GM21423 (cell line): Measurements from ENCODE around the gene HS2ST1.

Source experiments
- ATAC-seq: cut with Tn5 transposase; IDR thresholded peaks from one replicate; pipeline ENCODE4 v1.9.1; 2021; ENCODE audit warnings: mild to moderate bottlenecking, moderate library complexity; ENCODE audit not compliant: unreplicated experiment

The HS2ST1 gene

GRCh38 chr1:87132284-87132870 is 217.9 kb downstream of the HS2ST1 start:
- ATAC-seq: peak; percentile 21

- ATAC-seq: no peak
Measured at GRCh38 chr1:87134061-87134460, 219.6 kb downstream of the HS2ST1 start.

DNA sequence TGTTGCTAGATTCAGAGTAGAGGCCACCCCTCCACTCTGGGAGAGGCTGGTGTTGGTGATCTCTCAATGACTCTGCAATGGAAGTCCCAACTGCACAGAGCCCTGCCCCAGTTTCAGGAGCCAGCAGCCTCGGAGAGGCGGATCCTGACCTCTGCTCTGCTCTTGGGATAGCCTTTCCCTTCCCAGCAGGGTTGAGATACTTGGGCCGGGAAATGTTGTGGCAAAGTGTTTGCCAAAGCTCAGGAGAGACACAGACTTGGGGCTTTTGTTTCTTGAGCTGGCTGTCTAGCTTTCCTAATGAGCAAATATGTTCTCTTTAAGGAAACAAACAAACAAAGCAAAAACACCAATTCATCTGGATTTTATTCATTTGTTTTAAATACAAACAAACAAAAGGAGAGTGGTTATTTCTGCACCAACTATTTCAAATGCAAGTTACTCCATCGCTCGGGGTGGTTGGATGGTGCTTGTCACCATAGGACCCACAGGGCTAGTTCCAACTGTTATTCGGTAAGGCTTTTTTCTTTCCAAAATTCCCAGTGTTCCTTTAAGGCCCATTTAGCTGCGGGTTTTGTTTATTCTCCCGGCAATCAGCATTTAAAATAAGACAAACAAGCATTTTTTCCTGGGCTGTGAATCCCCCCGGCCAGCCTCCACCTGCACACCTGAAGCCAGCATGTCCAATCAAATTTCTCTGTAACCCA is 220.3 kb downstream of the HS2ST1 start:
- no peak for ATAC-seq

- ATAC-seq: no peak
Measured at GRCh38 chr1:87135329-87135712, 220.9 kb downstream of the HS2ST1 start.

DNA sequence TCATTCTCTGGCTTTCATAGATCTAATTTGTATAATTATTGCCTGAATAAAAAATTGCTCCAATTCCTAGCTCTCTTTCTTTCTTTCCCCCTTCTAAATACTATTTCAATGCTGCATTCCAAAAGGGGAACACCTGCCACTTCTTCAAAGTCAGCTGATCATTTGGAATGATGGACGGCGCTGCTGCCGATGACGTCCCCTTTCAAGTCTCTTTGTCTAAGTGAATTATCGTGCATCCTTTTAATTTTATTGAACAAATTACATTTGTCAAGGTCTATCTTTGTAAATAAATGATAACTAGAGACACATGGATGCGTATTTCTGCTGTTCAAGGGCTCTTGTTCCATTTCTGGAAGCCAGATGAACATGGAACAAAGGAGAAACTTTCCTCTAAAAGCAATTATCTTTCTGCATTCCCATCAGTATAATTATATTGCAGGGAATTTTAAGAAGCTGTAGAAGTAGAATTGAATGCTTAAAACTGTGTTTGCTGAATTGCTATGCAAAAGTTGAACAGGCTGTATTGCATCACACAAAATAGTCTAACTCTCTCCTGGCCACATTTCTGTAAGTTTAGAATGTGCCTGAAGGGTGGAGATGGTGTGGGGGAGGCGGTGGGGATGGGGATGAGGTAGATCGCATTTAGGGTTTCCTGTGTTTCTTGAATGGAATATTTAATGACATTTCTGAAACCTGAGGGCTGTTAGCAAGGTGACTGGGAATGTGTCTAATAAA is 222.3 kb downstream of the HS2ST1 start:
- ATAC-seq: no peak

- ATAC-seq: no peak
Measured at GRCh38 chr1:87137342-87137739, 222.9 kb downstream of the HS2ST1 start.

DNA sequence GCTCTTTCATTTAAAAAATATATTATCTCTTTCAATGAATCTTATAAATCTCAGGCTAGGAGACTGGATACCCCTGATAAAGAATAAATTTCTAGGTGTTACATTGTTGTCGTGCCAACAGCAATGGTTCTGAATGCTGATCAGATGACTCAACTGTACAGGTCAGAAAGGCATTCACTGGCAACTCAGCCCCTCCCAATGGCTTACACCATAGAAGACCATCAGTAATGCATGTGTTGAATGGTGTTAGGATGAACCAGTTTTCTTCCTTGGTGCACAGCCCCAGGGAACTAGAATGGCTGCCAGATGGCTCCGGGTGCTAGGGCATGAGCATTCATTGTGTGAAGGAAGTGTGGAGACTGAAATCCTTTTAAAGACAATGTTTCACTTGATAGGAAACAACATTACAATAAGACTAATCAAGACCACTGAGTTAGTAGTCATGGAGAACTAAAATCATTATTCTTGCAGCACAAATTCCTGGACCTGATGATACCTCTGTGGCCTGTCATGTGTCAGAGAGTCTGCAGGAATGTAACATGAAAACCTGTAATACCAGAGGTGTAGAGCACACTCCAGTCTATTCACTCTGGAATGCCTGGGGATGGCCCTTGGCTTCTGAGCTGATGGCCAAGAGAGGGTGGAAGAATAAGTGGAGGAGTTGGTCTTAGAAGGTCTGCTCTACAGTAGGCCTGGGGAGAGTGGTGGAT is 226.6 kb downstream of the HS2ST1 start:
- ATAC-seq: no peak

DNA sequence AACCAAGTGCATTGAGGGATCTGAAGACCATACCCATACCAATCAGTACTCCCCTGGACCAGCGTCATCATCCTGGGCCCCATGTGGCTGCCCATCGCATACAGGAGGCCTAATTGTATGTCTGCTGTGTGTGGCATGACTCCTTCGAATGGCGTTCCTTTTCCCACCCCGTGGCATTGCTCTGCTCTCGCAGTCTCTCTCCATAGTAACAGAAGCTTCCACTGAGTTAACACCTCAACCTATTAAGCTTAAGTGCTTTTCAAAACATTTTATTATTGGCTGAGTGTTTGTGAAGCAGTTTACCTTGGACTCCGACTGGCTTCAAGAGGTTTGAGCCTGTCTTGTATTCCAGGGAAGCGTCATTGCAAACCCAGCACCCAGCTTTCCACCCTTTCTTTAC is 227.1 kb downstream of the HS2ST1 start:
- no peak for ATAC-seq

- ATAC-seq: no peak
Measured at GRCh38 chr1:87143413-87144135, 229.1 kb downstream of the HS2ST1 start.

GRCh38 chr1:87144316-87144895 is 230.0 kb downstream of the HS2ST1 start:
- no peak for ATAC-seq

- no peak for ATAC-seq
Measured at GRCh38 chr1:87144981-87145380, 230.5 kb downstream of the HS2ST1 start.

DNA sequence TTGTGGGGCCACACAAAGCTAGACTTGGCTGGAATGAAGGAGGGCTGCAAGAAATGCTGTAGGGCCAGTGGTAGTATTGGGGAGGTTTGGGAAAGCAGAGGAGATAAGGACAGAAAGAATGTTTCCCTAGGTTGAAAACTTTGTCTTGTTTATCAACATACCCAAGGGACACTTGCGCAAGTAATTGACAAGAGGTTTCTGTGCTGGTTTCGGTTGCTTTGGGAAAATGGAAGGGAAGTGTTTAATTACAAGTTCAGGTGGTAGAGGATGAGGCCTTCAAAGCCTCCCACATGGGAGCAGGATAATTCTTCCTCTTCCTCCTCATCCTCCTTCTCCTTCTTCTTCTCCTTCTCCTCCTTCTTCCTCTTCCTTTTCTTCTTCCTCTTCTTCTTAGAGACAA is 232.1 kb downstream of the HS2ST1 start:
- ATAC-seq: no peak

DNA sequence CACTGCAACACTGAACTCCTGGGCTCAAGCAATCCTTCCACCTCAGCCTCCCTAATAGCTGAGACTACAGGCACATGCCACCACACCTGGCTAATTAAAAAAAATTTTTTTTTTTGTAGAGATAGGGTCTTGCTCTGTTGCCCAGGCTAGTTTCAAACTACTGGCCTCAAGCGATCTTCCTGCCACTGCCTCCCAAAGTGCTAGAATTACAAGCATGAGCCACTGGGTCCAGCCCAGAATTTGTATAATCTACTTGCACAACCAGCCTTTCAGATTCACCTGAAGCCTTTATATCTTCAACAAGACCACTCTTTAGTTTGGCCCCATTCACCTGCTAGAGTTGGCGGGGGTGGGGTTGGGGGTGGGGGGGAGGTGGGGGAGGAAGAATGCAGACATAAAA is 232.6 kb downstream of the HS2ST1 start:
- ATAC-seq: no peak

DNA sequence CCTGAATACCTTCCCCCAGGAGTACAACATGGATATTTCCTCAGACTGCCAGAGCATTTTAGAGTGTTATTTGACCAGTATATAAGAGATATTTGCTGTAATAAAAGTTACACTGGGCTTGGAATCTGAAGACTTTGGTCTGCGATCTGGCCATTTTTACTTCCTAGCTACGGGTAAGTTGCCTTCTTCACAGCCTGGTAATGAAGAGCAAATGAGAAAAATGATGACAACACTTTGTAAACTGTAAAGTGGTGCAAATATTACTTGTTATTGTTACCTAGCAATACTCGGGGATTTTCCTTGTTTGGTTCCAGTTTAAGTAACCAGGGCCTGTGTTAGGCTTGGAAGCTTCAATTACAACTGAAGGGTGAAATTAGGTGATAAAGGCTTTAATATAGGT is 233.4 kb downstream of the HS2ST1 start:
- no peak for ATAC-seq

- ATAC-seq: no peak
Measured at GRCh38 chr1:87148661-87149060, 234.2 kb downstream of the HS2ST1 start.

DNA sequence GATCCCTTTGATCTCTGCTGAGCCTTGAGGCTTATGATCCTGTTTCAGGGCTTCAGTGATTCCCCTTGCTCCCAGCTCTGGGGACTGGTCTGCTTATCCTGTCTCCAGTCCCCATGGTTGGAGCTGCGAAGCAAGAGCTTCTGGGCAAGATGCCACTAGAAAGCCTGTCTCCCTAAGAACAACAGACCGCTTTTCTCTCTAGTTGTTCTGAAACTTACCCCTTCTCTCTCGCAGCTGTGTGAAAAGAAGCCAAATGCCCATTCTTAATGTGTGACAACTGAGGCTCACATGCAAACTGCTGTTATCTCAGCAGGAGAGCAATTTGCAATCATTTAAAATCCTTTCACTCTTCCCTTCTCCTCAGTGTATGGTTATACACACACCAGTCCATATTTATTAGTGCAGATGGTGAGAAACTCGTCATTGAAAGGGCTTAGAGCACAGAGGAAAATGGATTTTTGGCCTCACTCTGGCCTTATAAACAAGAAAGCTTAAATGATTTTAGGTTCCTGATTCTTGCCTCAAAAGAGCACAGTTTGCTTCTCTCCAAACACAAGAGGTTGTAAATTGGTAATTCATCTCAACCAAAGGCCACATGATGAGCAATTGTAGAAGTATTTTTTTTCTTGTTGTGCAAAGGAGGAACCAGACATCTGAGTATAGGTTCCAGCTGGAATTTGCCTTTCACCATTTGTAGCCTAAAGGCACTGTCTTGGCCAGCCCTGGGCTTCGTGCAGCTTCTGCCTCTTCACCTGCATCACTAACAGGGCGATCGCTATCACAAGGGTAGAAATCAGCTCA is 235.0 kb downstream of the HS2ST1 start:
- ATAC-seq: no peak

- no peak for ATAC-seq
Measured at GRCh38 chr1:87150143-87150542, 235.7 kb downstream of the HS2ST1 start.

GRCh38 chr1:87151500-87152421 is 237.3 kb downstream of the HS2ST1 start:
- peak; percentile 79 for ATAC-seq

DNA sequence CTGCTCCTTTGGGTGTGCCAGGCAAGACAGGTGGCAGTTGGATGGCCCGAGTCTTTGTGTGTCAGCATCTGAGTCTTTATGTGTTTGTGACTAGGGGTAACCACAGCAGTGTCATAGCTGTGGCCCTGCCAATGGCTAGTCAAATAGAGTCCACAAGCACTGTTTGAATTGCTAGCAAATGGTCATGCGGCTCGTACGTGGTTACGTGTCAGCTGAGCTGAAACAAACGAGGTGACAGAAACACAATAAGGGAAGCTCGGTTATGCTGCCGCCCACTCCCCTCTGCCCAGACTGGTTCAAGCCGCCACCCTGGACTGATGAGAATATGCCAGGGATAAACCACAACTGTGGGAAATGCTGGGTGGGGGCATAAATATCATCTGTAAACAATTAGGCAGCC is 239.9 kb downstream of the HS2ST1 start:
- ATAC-seq: no peak
